ENCODE measurements around the gene CACNA2D1. TPM values are rescaled to one million over a fixed set of nuclear protein-coding genes. Genes with fewer than 3 reads are reported as not detected.

CACNA2D1 gene
- total and polyA plus RNA-seq, 9 of the 15 experiments (the other 6 are each of a cell fraction or from before 2014, with no cell fraction given), result 0.49 TPM; not detected in 8

DNA sequence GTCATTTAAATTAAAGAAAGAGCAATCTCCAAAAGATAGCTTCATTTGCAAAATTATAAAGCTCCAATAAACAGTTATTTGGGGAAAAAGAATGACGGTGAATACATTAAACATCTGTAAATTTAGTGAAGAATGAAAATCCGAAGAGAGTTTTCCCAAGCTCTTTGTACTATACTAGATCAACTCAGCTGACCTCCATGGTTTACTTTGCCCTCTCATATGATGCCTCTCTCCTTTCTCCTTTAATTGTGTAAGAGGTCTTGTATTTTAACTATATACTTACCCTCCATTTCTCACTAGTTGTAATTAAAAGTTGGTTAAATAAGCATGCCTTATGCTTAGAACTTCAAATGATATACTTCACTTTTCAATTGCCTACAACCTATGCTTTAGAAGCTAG lies 125.8 kb downstream of the CACNA2D1 start:
- Histone ChIP-seq H3K79me2 (ENCODE audit: control insufficient read depth, insufficient read depth, low read length) (no peaks in the 10 kb centered on the region), H3K9me3 (replicated peaks; ENCODE audit: control insufficient read depth, insufficient read depth, low read depth, low read length) (no peaks in the 10 kb centered on the region), H3K27me3 (ENCODE audit: control insufficient read depth in 2 of 2, insufficient read depth in 2 of 2, low read length in 2 of 2) (no peaks in the 10 kb centered on the region), H3K4me2 (ENCODE audit: insufficient read depth, low read length) (no peak overlapping the region), H4K20me1 (replicated peaks; ENCODE audit: control insufficient read depth, insufficient read depth, low read length) (no peaks in the 10 kb centered on the region), H3K27ac (ENCODE audit: extremely low read depth, low read depth, low read length) (no peak overlapping the region), H3K4me1 (replicated peaks in 1 of 2; ENCODE audit: control insufficient read depth in 2 of 2, insufficient read depth in 2 of 2, low read length in 2 of 2) (no peaks in the 10 kb centered on the region), H2AFZ (ENCODE audit: low read depth, low read length) (no peak overlapping the region), H3K36me3 (ENCODE audit: control insufficient read depth, insufficient read depth, low read length) (no peaks in the 10 kb centered on the region), H3K9ac (ENCODE audit: insufficient read depth in 1 of 2, low read depth in 2 of 2, low read length in 2 of 2) (no peak overlapping the region), H3K9me1 (ENCODE audit: control insufficient read depth, insufficient read depth, low read length) (no peaks in the 10 kb centered on the region), H3K4me3 (no peak overlapping the region)
- BruUV-seq (replicated peaks), result no TSS peak
- ATAC-seq, result no peak
- no peak for FAIRE-seq
- TF ChIP-seq U2AF1 (optimal IDR thresholded peaks at IDR 0.05; ENCODE audit: low read depth, low read length), result no peak
- TF ChIP-seq KLF6 (CRISPR knock-in tag; IDR thresholded peaks at IDR 0.05; ENCODE audit: borderline replicate concordance), result no peak
- no peak for TF ChIP-seq ESRRA (IDR thresholded peaks at IDR 0.05; ENCODE audit: borderline replicate concordance, low read depth)
- no peak for TF ChIP-seq MTA3 (IDR thresholded peaks at IDR 0.05; ENCODE audit: borderline replicate concordance)
- no peak for TF ChIP-seq SIRT6 (IDR thresholded peaks at IDR 0.05; ENCODE audit: low read depth, low read length)
- no peak for TF ChIP-seq MEIS2 (IDR thresholded peaks at IDR 0.05; ENCODE audit: partially characterized antibody)
- TF ChIP-seq MCM5 (IDR thresholded peaks at IDR 0.05; ENCODE audit: low read depth), result no peak
- TF ChIP-seq TAL1 (IDR thresholded peaks at IDR 0.05), result no peak
- TF ChIP-seq MECOM (CRISPR knock-in tag; IDR thresholded peaks at IDR 0.05), result no peak
- TF ChIP-seq FOXJ3 (CRISPR knock-in tag; IDR thresholded peaks at IDR 0.05), result no peak
- TF ChIP-seq CEBPZ (IDR thresholded peaks at IDR 0.05; ENCODE audit: borderline replicate concordance, low read depth, low read length), result no peak
- TF ChIP-seq PHTF2 (CRISPR knock-in tag; IDR thresholded peaks at IDR 0.05), result no peak
- TF ChIP-seq ZNF263 (CRISPR knock-in tag; IDR thresholded peaks at IDR 0.05; ENCODE audit: borderline replicate concordance), result no peak
- TF ChIP-seq, protein P1, sequence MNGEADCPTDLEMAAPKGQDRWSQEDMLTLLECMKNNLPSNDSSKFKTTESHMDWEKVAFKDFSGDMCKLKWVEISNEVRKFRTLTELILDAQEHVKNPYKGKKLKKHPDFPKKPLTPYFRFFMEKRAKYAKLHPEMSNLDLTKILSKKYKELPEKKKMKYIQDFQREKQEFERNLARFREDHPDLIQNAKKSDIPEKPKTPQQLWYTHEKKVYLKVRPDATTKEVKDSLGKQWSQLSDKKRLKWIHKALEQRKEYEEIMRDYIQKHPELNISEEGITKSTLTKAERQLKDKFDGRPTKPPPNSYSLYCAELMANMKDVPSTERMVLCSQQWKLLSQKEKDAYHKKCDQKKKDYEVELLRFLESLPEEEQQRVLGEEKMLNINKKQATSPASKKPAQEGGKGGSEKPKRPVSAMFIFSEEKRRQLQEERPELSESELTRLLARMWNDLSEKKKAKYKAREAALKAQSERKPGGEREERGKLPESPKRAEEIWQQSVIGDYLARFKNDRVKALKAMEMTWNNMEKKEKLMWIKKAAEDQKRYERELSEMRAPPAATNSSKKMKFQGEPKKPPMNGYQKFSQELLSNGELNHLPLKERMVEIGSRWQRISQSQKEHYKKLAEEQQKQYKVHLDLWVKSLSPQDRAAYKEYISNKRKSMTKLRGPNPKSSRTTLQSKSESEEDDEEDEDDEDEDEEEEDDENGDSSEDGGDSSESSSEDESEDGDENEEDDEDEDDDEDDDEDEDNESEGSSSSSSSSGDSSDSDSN (IDR thresholded peaks at IDR 0.05; ENCODE audit: borderline replicate concordance in 1 of 2, low read depth in 2 of 2, low read length in 2 of 2), result no peak
- no peak for TF ChIP-seq SIX5 (IDR thresholded peaks at IDR 0.05; ENCODE audit: borderline replicate concordance in 1 of 2, insufficient read depth in 1 of 2, low read depth in 1 of 2, low read length in 2 of 2)
- TF ChIP-seq FOXK1 (CRISPR knock-in tag; IDR thresholded peaks at IDR 0.05; ENCODE audit: borderline replicate concordance), result no peak
- TF ChIP-seq, protein P2, sequence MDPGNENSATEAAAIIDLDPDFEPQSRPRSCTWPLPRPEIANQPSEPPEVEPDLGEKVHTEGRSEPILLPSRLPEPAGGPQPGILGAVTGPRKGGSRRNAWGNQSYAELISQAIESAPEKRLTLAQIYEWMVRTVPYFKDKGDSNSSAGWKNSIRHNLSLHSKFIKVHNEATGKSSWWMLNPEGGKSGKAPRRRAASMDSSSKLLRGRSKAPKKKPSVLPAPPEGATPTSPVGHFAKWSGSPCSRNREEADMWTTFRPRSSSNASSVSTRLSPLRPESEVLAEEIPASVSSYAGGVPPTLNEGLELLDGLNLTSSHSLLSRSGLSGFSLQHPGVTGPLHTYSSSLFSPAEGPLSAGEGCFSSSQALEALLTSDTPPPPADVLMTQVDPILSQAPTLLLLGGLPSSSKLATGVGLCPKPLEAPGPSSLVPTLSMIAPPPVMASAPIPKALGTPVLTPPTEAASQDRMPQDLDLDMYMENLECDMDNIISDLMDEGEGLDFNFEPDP (CRISPR knock-in tag; IDR thresholded peaks at IDR 0.05), result no peak
- no peak for DNase-seq (ENCODE audit: extremely low read depth in 1 of 4, low spot score in 3 of 4)
- in situ Hi-C loops (cut with MboI), result no loop called here
- ChIA-PET POLR2A (interaction anchor here (0.9 kb wide), 1 partner anchor 10 kb away, joined by 4 read pairs; no protein-coding TSS in a partner anchor), CTCF (ENCODE audit: low intra/inter-chr PET ratio) (no interaction called here)
- intact Hi-C loops (cut with micrococcal nuclease), result no loop called here
- 0% methylated on average over 2 of the region's 2 CpGs for WGBS (ENCODE audit: insufficient coverage, low coverage, missing lambda C conversion rate)

Data from K562 (cell line).